ENCODE measurements around the gene SYNCRIP.
A peak's percentile ranks its signal among the peaks of the same experiment; 100 is the strongest.

Gene SYNCRIP

GRCh38 chr6:85580878-85581267, 61.8 kb downstream of the SYNCRIP start:
- TF ChIP-seq CTCF (IDR thresholded peaks at IDR 0.05; ENCODE audit: control insufficient read depth, extremely low read depth, insufficient read depth), result no peak
- DNase-seq (ENCODE audit: low read depth), result no peak
- no peak overlapping the region for H3K4me3 ChIP-seq (ENCODE audit: low read depth, low read length)

GRCh38 chr6:85580118-85580877, 62.4 kb downstream of the SYNCRIP start:
- DNase-seq (ENCODE audit: low read depth), result no peak
- H3K4me3 ChIP-seq (ENCODE audit: low read depth, low read length), result no peak overlapping the region
- no peak for TF ChIP-seq CTCF (IDR thresholded peaks at IDR 0.05; ENCODE audit: control insufficient read depth, extremely low read depth, insufficient read depth)

GRCh38 chr6:85579581-85579980, 63.1 kb downstream of the SYNCRIP start:
- no peak overlapping the region for H3K4me3 ChIP-seq (ENCODE audit: low read depth, low read length)
- TF ChIP-seq CTCF (IDR thresholded peaks at IDR 0.05; ENCODE audit: control insufficient read depth, extremely low read depth, insufficient read depth), result no peak
- DNase-seq (ENCODE audit: low read depth), result peak; percentile 37

- no peak overlapping the region for H3K4me3 ChIP-seq (ENCODE audit: low read depth, low read length)
- no peak for TF ChIP-seq CTCF (IDR thresholded peaks at IDR 0.05; ENCODE audit: control insufficient read depth, extremely low read depth, insufficient read depth)
- no peak for DNase-seq (ENCODE audit: low read depth)
These were observed 66.2 kb downstream of the SYNCRIP start for GRCh38 chr6:85576476-85576875.

- no peak overlapping the region for H3K4me3 ChIP-seq (ENCODE audit: low read depth, low read length)
- DNase-seq (ENCODE audit: low read depth), result no peak
- TF ChIP-seq CTCF (IDR thresholded peaks at IDR 0.05; ENCODE audit: control insufficient read depth, extremely low read depth, insufficient read depth), result no peak
These were observed 67.6 kb downstream of the SYNCRIP start for GRCh38 chr6:85574932-85575598.

- no peak overlapping the region for H3K4me3 ChIP-seq (ENCODE audit: low read depth, low read length)
- TF ChIP-seq CTCF (IDR thresholded peaks at IDR 0.05; ENCODE audit: control insufficient read depth, extremely low read depth, insufficient read depth), result no peak
- no peak for DNase-seq (ENCODE audit: low read depth)
These were observed 73.4 kb downstream of the SYNCRIP start for GRCh38 chr6:85569323-85569722.
